D341Med (cell line): ENCODE results near the gene SPCS2.
"Not testable (repeated sequence)": the region's sequence is repeated elsewhere in the genome, so short reads cannot be mapped to it uniquely, and the experiment has no call there.

Experiments
- DNase-seq: peaks from one replicate; pipeline ENCODE4 v3.0.0; 2012; ENCODE audit warnings: low spot score

SPCS2 gene

DNA sequence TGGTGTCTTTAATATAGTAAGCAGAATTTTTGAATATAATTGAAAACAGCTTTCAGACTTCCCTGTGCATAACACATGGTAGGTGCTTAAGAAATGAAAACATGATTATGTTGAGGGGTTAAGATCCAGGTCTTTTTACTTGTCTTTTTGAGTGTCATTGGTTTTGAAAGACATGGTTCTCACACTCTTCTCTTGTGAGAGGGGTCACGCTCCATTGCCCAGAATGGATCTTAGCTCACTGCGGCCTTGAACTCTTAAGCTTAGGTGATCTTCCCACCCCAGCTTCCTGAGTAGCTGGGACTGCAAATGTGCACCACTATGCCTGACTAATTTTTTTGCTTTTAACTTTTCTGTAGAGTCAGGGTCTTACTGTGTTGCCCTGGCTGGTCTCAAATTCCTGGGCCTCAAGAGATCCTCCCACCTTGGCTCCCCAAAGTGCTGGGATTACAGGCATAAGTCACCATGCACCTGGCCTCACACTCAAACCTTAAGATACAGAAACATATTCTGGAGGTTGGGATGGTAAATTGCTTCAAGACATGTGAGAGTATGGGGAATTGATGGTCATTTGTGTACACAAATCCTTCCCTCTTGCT, 1.4 kb downstream of the SPCS2 start:
- no peak for DNase-seq

DNA sequence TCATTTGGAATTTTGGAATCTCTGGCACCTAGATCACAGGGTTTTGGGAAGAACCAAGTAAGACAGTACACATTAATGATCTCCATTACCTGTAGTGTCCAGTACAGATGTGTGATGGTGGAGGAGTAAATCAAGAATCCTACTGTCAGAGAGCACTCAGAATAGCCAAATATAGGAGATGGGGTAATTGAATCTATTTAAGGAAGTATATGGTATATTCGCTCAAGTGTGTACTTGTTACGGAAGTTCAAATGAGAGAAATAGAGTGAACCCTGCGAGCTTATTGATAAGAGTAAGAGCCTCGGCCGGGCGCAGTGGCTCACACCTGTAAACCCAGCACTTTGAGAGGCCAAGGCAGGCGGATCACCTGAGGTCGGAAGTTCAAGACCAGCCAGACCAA, 2.2 kb downstream of the SPCS2 start:
- DNase-seq = no peak

DNA sequence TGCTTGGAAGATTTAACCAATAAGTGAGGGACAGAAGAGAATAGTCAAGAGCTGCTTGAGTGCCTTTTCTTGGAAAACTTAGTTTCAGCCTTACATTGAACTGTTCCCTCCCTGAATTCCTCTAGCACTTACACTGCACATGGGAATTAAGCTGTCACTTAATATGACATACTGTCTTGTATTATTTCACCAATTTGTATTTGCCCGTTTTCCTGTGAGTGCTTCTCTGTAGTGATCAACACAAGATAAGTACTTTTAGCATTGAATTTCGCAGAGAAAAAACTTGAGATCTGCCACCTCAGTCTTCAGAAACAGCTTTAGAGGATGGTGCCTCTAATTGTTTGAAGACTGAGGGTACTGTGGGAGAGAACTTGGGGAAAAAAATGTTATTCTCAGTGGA, 3.7 kb downstream of the SPCS2 start:
- no peak for DNase-seq

DNA sequence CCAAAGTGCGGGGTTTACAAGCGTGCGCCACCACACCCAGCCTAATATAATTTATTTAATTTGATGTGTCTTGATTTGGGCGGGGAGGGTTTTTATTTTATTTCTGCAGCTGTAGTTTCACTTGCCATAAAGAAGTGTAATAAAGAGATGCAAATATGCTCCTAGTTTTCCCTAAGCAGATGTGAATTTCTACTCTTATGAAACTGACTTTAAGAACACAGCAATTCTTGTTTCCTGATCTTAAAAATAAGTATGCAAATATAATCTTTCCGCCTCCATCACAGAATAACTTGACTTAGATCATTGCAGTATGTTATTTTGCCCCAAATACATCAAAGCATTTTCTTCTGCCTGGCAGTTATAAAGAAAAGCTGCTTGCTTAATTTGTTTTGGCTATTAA, 4.4 kb downstream of the SPCS2 start:
- no peak for DNase-seq

DNA sequence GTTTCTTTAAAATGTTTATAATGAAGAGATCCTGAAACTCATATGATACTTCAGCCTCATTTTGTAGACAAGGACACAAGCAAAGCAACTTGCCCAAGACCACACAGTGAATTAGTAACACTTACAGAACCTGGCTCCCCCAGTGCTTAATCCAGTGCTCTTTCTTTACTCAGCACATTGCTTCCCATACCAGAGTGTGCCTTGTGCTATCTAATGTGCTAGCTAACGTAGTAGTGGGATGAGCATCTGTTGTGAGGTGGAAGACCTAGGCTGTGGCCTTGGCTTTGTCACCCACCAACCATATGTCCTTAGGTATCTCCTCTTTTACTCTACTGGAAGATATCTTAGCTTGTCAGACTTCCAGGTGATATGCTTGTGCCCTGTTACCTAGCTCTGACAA, 5.1 kb downstream of the SPCS2 start:
- no peak for DNase-seq

DNA sequence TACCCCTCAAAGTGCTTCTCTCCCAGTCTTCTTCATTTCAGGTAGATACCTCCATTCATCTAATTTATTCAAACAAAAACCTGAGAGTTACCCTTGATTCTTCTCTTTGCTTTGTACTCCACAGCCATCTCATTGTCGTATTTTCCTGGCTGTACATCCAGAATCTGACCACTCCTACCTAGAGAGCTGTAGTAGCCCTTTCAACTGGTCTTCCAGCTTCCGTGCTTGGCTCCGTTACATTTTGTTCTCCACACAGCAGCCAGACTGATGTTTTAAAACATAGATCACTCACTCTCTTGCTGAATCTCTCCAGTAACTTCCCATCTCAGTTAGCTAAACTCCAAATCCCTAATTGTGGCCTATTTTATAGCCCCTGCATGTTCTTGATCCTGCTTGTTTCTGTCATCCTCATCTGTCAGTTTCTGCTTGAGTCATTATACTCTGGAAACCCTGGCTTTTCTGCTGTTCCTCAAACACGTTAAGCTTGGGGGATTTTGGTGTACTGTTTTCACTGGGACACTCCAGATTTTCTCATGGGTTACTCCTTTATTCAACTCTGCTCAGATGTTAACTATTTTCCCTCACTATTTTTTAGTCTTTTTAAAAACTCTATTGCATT, 7.4 kb downstream of the SPCS2 start:
- no peak for DNase-seq

DNA sequence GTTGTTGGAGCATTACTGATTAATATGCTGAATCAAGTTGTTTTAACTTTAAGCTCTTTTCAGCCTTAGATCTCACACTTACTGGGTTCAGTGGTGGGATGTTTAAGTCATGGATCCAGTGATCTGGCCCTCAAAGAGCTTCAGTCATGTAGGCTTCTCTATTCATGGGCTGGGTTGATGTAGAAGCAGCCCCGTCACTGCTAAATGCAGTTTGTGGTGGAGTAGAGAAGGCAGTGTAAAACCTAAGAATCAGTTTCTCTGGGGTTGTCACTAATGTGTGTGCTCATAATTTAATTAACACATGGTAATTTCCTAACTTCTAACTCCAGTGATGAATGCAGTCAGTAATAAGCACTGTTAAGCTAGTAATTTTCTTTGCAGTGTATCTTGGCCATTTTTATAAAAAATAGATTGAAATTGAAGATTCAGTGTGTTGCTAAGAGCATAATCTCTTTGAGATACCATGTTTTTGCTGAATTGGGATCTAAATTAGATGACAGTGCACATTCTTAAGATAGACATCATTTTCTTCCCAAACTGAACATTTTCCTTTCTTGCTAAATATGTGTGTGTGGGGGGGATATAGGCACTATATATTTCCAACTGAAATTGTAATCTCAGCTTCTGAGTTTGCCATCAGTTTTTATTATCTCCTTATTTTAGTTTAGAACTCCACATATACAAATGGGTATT, 9.0 kb downstream of the SPCS2 start:
- no peak for DNase-seq

DNA sequence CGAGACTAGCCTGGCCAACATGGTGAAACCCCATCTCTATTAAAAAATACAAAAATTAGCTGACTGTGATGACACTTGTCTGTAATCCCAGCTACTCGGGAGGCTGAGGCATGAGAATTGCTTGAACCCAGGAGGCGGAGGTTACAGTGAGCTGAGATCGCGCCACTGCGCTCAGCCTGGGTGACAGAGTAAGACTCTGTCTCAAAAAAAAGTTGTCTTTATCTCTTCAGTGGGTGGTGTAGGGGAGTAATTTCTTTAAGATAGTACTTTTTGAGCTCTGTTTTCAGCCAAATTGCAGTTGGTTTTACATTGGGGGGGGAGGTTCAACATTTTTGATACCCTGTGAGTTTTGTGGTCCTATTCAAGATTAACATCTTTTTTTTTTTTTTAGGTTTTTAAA, 11.1 kb downstream of the SPCS2 start:
- DNase-seq = not testable (repeated sequence)

DNA sequence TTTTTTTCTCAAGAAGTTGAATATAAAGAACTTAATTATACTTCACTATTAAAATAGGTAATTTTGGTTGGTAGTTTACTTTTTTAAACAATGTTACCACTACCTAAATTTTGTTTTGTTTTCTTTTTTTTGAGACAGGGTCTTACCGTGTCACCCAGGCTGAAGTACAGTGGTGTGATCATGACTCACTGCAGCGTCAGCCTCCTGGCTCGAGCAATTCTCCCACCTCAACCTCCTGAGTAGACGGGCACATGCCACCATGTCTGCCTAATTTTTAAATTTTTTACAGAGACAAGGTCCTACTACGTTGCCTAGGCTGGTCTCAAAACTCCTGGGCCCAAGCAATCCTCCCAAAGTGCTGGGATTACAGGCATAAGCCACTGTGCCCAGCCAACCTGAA, 17.6 kb downstream of the SPCS2 start:
- DNase-seq = no peak

DNA sequence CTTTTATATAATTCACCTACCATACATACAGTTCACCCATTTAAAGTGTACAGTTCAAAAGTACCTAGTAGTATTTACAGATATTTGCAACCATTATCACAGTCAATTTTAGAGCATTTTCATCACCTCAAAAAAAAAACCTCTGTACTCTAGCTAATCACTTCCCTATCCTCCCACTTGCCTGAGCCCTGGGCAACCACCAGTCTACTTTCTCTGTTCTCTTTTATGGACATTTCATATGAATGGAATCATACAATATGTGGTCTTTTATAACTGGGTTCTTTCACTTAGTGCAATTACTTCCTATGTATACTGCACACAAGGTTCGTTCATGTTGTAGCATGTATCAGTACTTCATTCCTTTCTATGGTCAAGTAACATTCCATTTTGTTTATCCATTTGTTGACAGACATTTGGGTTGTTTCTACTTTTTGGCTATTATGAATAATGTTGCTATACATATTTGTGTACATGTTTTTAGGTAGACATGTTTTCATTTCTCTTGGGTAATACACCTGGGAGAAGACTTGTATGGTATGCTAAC, 21.9 kb downstream of the SPCS2 start:
- DNase-seq = no peak

DNA sequence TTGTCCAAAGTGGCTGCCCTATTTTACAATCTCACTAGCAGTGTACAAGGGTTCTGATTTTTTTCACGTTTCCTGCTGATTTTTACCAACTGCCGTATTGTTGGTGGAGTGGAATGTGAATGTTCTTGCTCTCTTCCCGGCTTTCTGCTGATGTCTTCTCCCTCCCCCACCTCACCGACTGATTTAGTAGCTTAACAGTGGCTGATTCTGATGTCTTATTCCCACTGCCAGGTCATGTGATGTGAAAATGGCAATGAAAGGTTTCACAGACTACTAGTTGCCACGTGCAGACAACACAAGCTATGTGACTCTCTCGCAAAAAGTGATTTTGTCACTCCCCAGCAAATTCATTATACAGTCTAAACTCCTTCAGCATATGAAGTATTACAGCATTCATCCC, 22.4 kb downstream of the SPCS2 start:
- no peak for DNase-seq

DNA sequence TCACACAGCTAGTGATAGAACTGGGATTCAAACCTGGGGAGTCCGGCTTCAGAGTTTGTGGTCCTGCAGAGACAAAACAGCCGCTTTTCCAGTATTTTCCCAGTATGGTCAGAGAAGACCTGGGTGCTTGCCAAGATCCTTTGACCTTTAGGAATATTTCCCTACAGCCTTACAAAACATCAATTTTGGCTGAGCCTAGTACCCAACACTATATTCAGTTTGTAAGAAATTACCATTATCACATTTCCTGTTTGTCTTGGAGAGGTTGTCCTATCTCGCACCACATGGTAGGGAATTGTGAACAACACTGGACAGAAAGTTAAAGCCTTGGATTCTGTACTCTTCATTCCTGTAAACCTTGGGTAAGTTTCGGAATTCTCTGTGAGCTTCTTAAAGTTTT, 29.0 kb downstream of the SPCS2 start:
- DNase-seq = no peak

DNA sequence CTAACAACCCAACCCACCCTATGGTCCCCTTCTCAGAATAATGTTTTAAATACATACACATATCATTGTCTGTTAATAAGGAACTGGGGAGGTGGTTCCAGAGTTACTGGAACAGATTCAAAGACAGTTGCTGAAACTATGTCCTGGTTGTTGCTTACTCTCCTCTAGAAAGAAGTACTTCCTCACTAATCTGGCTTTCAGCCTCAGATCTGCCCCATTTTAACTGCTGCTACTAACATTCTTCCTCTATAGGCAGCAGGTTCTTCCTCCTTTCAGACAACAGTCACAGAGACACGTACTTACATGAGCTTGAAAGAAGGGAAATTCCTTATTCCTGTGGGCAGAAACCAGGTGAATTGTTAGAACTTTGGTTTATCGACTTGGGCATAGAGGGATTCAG, 31.6 kb downstream of the SPCS2 start:
- DNase-seq = no peak

DNA sequence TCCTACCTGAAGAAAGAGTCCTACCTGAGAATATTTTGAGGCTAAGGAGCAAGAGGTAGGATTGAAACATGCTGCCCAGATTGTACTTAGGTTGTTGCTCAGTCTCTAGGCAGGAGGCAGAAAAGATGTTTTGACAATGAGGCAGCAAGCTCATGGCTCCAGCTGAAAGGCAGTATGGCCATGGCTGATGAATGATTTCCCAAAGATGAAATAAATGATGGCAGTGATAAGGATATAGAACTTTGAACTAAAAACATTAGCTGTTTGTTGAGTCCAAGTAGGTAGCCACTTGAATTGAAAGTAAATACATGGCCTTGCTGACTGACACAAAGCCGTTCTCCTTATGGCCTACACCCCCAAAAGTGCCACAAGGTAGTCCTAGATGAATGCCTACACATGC, 32.8 kb downstream of the SPCS2 start:
- no peak for DNase-seq

DNA sequence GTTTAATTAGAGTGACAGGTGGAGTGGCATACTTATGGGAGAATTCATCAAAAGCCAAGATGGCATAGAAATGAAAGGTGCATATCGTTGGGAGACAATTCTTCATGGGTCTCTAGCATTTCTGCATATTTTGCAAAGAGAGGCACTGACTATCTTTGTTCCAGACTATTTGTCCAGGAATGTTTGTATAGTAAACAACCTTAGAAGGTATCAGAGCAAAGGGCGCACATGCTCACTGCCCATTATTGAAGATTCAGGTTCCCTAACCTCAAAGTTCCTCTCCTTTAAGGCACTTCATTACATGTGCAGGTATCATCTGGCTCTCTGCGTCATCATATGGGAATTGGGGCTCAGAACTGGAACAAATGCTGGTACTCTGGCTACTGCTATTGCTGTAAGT, 35.0 kb downstream of the SPCS2 start:
- no peak for DNase-seq

DNA sequence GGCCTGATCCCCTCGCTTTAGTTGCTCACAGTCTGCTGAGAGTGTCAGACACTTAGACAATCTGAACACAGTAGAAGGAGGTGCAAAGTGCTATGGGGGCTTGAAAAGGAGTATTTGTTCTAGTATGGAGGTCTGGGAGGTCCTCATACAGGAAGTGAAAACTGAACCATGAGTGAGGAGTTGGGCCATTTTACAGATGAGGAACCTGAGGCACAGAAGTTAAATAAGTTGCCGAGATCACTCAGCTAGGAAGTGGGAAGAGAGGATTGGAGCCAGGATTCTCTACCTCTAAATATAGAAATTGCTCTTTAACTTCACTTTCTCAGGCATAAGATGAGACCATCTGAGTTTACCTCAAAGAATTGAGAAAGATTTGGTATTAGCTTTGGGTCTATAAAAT, 35.7 kb downstream of the SPCS2 start:
- no peak for DNase-seq

DNA sequence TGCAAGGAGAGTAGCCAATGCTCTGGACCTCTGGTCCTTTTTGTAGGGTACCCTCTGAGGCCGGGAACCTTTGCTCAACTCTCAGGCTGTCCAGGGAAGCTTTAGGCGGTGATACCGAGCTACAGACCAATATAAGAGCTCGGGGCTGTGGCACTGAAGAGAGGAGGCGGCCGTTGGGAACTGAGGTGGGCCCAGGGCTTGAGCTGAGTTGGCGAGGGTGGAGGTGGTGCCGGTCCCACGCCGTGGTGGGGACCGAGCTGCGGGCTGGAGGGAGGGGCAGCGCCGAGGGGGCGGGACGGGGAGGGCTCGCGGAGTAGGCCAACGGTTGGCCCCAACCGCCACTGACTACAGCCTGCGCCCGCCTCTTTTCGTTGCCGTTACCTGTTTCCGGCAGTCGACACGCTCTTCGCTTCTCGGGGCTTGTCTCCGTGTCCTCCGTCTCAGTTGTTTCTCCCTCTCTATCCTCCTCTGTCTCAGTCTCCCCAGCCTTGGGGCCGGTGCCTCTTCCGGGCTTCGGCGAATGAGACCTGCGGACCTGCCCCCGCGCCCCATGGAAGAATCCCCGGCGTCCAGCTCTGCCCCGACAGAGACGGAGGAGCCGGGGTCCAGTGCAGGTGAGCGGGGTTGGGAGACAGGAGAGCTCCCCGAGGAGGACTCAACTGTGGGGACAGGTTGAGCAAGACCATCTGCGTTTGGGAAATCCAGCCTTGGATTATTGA, 39.6 kb downstream of the SPCS2 start, which contains the start of gene NEU3:
Gene NEU3, plus strand, starts transcription at position 393 of the 719 bp plus-strand sequence. Its CDS starts 128 bp downstream, at position 521.
- DNase-seq = peak; percentile 91

DNA sequence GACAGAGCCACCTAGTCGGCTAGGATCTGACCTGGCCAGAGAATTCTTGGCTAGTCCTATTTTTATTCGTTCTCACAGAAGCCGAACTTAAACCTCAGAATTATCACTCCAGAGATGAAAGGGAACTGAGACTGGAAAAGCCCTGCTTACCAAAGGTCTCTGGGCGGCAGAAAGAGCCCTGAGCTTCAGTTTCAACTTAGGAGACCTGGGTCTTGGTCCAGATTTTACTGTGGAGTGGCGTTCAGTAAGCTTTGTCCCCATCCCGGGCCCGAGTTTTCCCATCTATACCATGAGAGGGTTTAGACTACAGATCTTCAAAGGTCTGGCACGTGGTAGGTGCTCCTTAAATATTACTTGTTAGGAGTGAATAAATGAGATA, 40.2 kb downstream of the SPCS2 start:
- DNase-seq = no peak

DNA sequence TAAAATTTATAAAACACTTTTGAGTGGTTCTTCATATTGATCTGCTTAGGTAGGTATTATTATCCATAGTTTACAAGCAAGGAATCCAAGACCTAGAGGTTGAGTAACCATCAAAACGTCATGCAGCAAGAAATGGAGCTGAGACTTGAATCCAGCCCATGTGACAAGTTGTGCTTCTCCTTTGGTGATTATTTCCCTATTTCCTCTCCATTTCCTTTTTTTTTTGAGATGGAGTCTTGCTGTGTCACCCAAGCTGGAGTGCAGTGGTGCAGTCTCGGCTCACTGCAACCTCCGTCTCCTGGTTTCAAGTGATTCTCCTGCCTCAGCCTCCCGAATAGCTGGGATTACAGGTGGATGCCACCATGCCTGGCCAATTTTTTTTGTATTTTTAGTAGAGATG, 41.1 kb downstream of the SPCS2 start:
- not testable (repeated sequence) for DNase-seq

DNA sequence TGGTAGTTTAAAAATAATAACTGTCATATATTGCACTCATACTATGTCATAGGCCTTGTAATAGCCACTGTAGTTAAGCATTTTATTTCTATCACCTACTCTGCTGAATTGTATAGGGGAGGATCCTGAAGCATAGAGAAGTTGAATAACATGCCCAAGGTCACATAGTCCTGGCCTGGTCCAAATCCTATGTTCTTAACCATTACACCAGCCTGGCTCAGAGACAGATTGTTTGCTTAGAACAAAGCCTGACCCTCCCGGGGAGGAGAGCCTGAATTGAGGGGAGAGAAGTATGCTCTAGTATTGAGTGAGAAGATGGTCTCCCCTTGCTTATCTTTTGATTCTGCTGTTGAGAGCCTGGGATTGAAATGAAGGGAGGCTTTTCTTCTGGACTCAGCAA, 41.9 kb downstream of the SPCS2 start:
- no peak for DNase-seq

DNA sequence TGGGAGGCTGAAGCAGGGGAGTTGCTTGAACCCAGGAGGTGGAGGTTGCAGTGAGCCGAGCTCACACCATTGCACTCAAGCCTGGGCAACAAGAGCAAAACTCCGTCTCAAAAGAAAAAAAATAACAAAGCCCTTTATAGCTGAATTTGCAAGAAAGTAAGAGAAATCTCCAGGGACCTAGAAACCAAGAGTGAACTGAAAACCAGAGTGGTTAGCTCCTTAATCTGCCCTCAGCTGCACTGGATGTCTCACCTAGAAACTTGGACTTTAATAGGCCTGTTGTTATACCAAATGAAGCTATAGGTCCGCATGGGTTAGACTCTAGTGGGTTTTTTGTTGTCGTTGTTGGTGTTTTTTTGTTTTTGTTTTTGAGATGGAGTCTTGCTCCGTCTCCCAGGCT, 43.8 kb downstream of the SPCS2 start:
- DNase-seq = no peak

DNA sequence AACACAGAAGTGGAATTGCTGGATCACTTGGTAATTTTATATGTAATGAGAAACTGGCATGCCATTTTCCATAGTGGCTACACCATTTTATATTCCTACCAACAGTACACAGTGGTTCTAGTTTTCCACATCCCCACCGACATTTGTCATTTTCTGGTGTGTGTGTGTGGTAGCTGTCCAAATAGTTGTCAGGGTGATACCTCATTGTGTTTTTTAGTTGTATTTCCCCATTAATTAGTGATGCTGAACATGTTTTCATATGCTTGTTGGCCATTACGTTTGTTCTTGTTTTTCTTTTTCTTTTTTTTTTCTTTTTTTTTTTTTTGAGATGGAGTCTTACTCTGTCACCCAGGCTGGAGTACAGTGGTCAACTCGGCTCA, 51.9 kb downstream of the SPCS2 start:
- DNase-seq = no peak

DNA sequence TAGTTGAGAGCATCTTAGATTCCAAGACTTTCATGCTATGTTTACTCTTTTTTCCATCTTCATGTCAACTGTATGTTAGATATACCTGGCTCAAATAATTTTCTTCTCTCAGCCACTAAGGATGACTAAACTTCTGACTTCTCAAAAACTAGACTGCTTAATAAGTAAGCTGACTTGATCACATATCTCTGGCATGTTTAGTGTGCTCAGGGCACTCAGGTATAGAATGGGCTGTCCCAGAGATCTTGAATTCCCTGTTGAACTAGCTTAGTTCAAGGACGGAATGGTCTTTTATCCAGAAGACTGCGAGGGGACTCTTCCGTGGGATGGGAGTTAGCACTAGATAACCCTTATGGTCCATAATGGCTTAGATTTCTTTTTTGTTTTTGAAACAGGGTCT, 52.6 kb downstream of the SPCS2 start:
- no peak for DNase-seq
